ENCODE results near the gene RAC2.

DNA sequence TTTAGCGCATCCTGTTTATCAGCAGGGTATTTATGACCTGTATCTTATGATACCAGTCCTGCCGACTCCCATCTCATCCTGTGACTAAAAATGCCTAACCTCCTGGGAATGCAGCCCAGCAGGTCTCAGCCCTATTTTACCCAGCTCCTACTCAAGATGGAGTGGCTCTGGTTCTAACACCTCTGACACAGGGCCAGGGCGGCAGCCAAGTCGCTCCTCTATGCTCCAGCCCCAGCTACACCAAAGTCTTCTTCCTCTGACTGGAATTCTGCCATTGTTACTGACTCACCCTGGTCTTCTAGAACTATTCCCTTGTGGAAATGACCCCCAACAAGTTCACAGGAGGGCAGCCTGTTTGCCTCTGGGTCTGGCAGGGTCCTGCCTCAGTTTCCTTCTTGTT is 48.1 kb downstream of the RAC2 start:
- TF ChIP-seq, protein P1, sequence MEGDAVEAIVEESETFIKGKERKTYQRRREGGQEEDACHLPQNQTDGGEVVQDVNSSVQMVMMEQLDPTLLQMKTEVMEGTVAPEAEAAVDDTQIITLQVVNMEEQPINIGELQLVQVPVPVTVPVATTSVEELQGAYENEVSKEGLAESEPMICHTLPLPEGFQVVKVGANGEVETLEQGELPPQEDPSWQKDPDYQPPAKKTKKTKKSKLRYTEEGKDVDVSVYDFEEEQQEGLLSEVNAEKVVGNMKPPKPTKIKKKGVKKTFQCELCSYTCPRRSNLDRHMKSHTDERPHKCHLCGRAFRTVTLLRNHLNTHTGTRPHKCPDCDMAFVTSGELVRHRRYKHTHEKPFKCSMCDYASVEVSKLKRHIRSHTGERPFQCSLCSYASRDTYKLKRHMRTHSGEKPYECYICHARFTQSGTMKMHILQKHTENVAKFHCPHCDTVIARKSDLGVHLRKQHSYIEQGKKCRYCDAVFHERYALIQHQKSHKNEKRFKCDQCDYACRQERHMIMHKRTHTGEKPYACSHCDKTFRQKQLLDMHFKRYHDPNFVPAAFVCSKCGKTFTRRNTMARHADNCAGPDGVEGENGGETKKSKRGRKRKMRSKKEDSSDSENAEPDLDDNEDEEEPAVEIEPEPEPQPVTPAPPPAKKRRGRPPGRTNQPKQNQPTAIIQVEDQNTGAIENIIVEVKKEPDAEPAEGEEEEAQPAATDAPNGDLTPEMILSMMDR (IDR thresholded peaks at IDR 0.05; ENCODE audit: poor library complexity): no peak
- TF ChIP-seq EZH2phosphoT487 (IDR thresholded peaks at IDR 0.05; ENCODE audit: low read depth, severe bottlenecking, unreplicated experiment): no peak
